Right ventricle myocardium superior (tissue), 1 donor: ENCODE measurements around the gene LYPD5. TPM values are rescaled to one million over a fixed set of nuclear protein-coding genes. Genes with fewer than 3 reads are reported as not detected.

ENCODE experiments used
- total RNA-seq: library from RNA; stranded (reverse); fragmentation: NEBNext Ultra II Directional; extraction: Animal tissue kit (Norgen Biotek cat#: 25700); gene quantifications from one replicate; pipeline ENCODE4 v1.2.1, GENCODE V29; 2021
- donor health status: DM: no; HTN: yes; CAD: no; lungs with severe emphysema.

LYPD5 gene
- total RNA-seq, 1 donor from 2014 or later = 0.89 TPM

Other genes with a start within 250 kb of the LYPD5 start
- gene XRCC1, start 226.9 kb downstream of the LYPD5 start, total RNA-seq = 12.4 TPM
- gene PINLYP, start 226.6 kb downstream of the LYPD5 start, total RNA-seq = 0.46 TPM
- 16.7 TPM for gene IRGQ, start 206.3 kb downstream of the LYPD5 start, total RNA-seq
- gene ZNF576, start 205.9 kb downstream of the LYPD5 start, total RNA-seq = 12.3 TPM
- gene SRRM5, start 190.4 kb downstream of the LYPD5 start, total RNA-seq = 0.13 TPM
- 32.5 TPM for gene ZNF428, start 182.8 kb downstream of the LYPD5 start, total RNA-seq
- 8.0 TPM for gene CADM4, start 162.6 kb downstream of the LYPD5 start, total RNA-seq
- gene PLAUR, start 132.3 kb downstream of the LYPD5 start, total RNA-seq = 3.4 TPM
- not detected for gene IRGC, start 86.4 kb downstream of the LYPD5 start, total RNA-seq
- 15.7 TPM for gene SMG9, start 47.5 kb downstream of the LYPD5 start, total RNA-seq
- gene KCNN4, start 21.5 kb downstream of the LYPD5 start, total RNA-seq = 0.19 TPM
- 9.0 TPM for gene ZNF283, start 24.9 kb upstream of the LYPD5 start, total RNA-seq
- 7.6 TPM for gene ZNF404, start 81.5 kb upstream of the LYPD5 start, total RNA-seq
- 6.1 TPM for gene ZNF45, start 132.8 kb upstream of the LYPD5 start, total RNA-seq
- gene ZNF221, start 148.8 kb upstream of the LYPD5 start, total RNA-seq = 3.6 TPM
- gene ZNF155, start 181.7 kb upstream of the LYPD5 start, total RNA-seq = 6.5 TPM
- gene ZNF230, start 200.5 kb upstream of the LYPD5 start, total RNA-seq = 2.7 TPM
- gene ZNF222, start 222.9 kb upstream of the LYPD5 start, total RNA-seq = 2.9 TPM
- gene ZNF223, start 249.6 kb upstream of the LYPD5 start, total RNA-seq = 2.3 TPM